HG03095 (cell line): ENCODE measurements around the gene ORAI3.
A peak's percentile ranks its signal among the peaks of the same experiment; 100 is the strongest.
"Not testable (repeated sequence)": the region's sequence is repeated elsewhere in the genome, so short reads cannot be mapped to it uniquely, and the experiment has no call there.

Experiments used
- ATAC-seq: cut with Tn5 transposase; IDR thresholded peaks from one replicate; pipeline ENCODE4 v1.9.1; 2021; ENCODE audit warnings: moderate library complexity; ENCODE audit not compliant: unreplicated experiment

Gene ORAI3

GRCh38 chr16:30923554-30924075, 25.3 kb upstream of the ORAI3 start, which contains the start of gene FBXL19:
Gene FBXL19, plus strand, starts transcription at chr16:30923572. Its CDS starts 2,183 bp downstream, at chr16:30925755.
- ATAC-seq, result no peak

- no peak for ATAC-seq
These were observed 24.6 kb upstream of the ORAI3 start for GRCh38 chr16:30924076-30924912.

GRCh38 chr16:30924913-30925631, 23.8 kb upstream of the ORAI3 start:
- ATAC-seq, result no peak

- ATAC-seq, result no peak
These were observed 23.3 kb upstream of the ORAI3 start for GRCh38 chr16:30925632-30925987.

GRCh38 chr16:30925995-30926811, 22.7 kb upstream of the ORAI3 start:
- ATAC-seq, result no peak

- no peak for ATAC-seq
These were observed 21.7 kb upstream of the ORAI3 start for GRCh38 chr16:30926937-30927788.

- ATAC-seq, result no peak
These were observed 21.0 kb upstream of the ORAI3 start for GRCh38 chr16:30927789-30928378.

- no peak for ATAC-seq
These were observed 20.5 kb upstream of the ORAI3 start for GRCh38 chr16:30928390-30928789.

- ATAC-seq, result no peak
These were observed 19.7 kb upstream of the ORAI3 start for GRCh38 chr16:30929167-30929566.

GRCh38 chr16:30930160-30930571, 18.7 kb upstream of the ORAI3 start:
- ATAC-seq, result no peak

GRCh38 chr16:30931068-30931650, 17.7 kb upstream of the ORAI3 start:
- no peak for ATAC-seq

GRCh38 chr16:30934827-30935557, 13.9 kb upstream of the ORAI3 start:
- ATAC-seq, result no peak

- ATAC-seq, result no peak
These were observed 11.2 kb upstream of the ORAI3 start for GRCh38 chr16:30937692-30938091.

- ATAC-seq, result not testable (repeated sequence)
These were observed 9.3 kb upstream of the ORAI3 start for GRCh38 chr16:30939571-30939970.

GRCh38 chr16:30941600-30942425, 7.1 kb upstream of the ORAI3 start:
- peak; percentile 72 for ATAC-seq

- no peak for ATAC-seq
These were observed 6.5 kb upstream of the ORAI3 start for GRCh38 chr16:30942426-30942806.

GRCh38 chr16:30944352-30944751, 4.5 kb upstream of the ORAI3 start:
- ATAC-seq, result no peak
